Measurements from ENCODE around the gene CLIP2.

Gene CLIP2

GRCh38 chr7:74332373-74333176 is 43.4 kb downstream of the CLIP2 start:
- no peaks in the 10 kb centered on the region for H4K20me1 ChIP-seq (ENCODE audit: insufficient read depth, low read length)

GRCh38 chr7:74334030-74334429 is 44.8 kb downstream of the CLIP2 start:
- Histone ChIP-seq H3K79me2 (ENCODE audit: insufficient read depth, low read length) (no peaks in the 10 kb centered on the region), H3K9me3 (ENCODE audit: insufficient read depth, low read length, severe bottlenecking) (no peaks in the 10 kb centered on the region), H3K9ac (ENCODE audit: low read depth, low read length) (no peak overlapping the region), H3K4me2 (ENCODE audit: insufficient read depth, low read length) (no peak overlapping the region), H3K27me3 (ENCODE audit: insufficient read depth, low read length, poor library complexity) (no peaks in the 10 kb centered on the region), H3K4me3 (ENCODE audit: low read depth in 1 of 2, low read length in 2 of 2) (no peak overlapping the region), H3K4me1 (ENCODE audit: insufficient read depth, low read length) (peaks cover 13% of the 10 kb centered on the region), H2AFZ (ENCODE audit: low read depth, low read length) (no peak overlapping the region), H3K27ac (ENCODE audit: low read length) (no peak overlapping the region), H4K20me1 (ENCODE audit: insufficient read depth, low read length) (no peaks in the 10 kb centered on the region), H3K36me3 (ENCODE audit: insufficient read depth, low read length) (peaks cover 4% of the 10 kb centered on the region; the same call in 1 of the 2 replicates)
- DNase-seq (no peak), ATAC-seq (ENCODE audit: insufficient read depth, low read depth) (no peak)
- TF ChIP-seq CTCF (IDR thresholded peaks at IDR 0.05; ENCODE audit: borderline replicate concordance, extremely low read depth, low read length, poor library complexity, severe bottlenecking) (no peak), EZH2 (IDR thresholded peaks at IDR 0.05; ENCODE audit: borderline replicate concordance, low read depth, low read length, severe bottlenecking) (no peak)

More at GRCh38 chr7:74332373-74333176, 43.4 kb downstream of the CLIP2 start:
- Histone ChIP-seq H3K27ac (ENCODE audit: low read length) (no peak overlapping the region), H3K4me1 (ENCODE audit: insufficient read depth, low read length) (peaks cover under 1% of the 10 kb centered on the region; the same call in 1 of the 2 replicates), H3K4me3 (ENCODE audit: low read depth in 1 of 2, low read length in 2 of 2) (no peak overlapping the region), H2AFZ (ENCODE audit: low read depth, low read length) (no peak overlapping the region), H3K79me2 (ENCODE audit: insufficient read depth, low read length) (no peaks in the 10 kb centered on the region), H3K27me3 (ENCODE audit: insufficient read depth, low read length, poor library complexity) (no peaks in the 10 kb centered on the region), H3K4me2 (ENCODE audit: insufficient read depth, low read length) (no peak overlapping the region), H3K9ac (ENCODE audit: low read depth, low read length) (no peak overlapping the region), H3K9me3 (ENCODE audit: insufficient read depth, low read length, severe bottlenecking) (no peaks in the 10 kb centered on the region), H3K36me3 (ENCODE audit: insufficient read depth, low read length) (no peaks in the 10 kb centered on the region)
- ATAC-seq (ENCODE audit: insufficient read depth, low read depth) (no peak), DNase-seq (no peak)
- TF ChIP-seq CTCF (IDR thresholded peaks at IDR 0.05; ENCODE audit: borderline replicate concordance, extremely low read depth, low read length, poor library complexity, severe bottlenecking) (no peak), EZH2 (IDR thresholded peaks at IDR 0.05; ENCODE audit: borderline replicate concordance, low read depth, low read length, severe bottlenecking) (no peak)

GRCh38 chr7:74337926-74338325 is 48.7 kb downstream of the CLIP2 start:
- no peak overlapping the region for H3K27ac ChIP-seq (ENCODE audit: low read length)

More at GRCh38 chr7:74337926-74338325, 48.7 kb downstream of the CLIP2 start:
- no peak overlapping the region for H3K9ac ChIP-seq (ENCODE audit: low read depth, low read length)
- DNase-seq, result peak; percentile 63
- H3K79me2 ChIP-seq (ENCODE audit: insufficient read depth, low read length), result no peaks in the 10 kb centered on the region
- peak overlapping the region; percentile 25; the same call in 1 of the 2 replicates for H3K4me2 ChIP-seq (ENCODE audit: insufficient read depth, low read length)
- peak; percentile 86 for ATAC-seq (ENCODE audit: insufficient read depth, low read depth)
- no peak overlapping the region for H2AFZ ChIP-seq (ENCODE audit: low read depth, low read length)
- no peak overlapping the region for H3K4me3 ChIP-seq (ENCODE audit: low read depth in 1 of 2, low read length in 2 of 2)
- H4K20me1 ChIP-seq (ENCODE audit: insufficient read depth, low read length), result no peaks in the 10 kb centered on the region
- TF ChIP-seq EZH2 (IDR thresholded peaks at IDR 0.05; ENCODE audit: borderline replicate concordance, low read depth, low read length, severe bottlenecking) (no peak), CTCF (IDR thresholded peaks at IDR 0.05; ENCODE audit: borderline replicate concordance, extremely low read depth, low read length, poor library complexity, severe bottlenecking) (no peak)
- peaks cover 4% of the 10 kb centered on the region; the same call in 1 of the 2 replicates for H3K36me3 ChIP-seq (ENCODE audit: insufficient read depth, low read length)
- peaks cover 13% of the 10 kb centered on the region for H3K4me1 ChIP-seq (ENCODE audit: insufficient read depth, low read length)
- H3K27me3 ChIP-seq (ENCODE audit: insufficient read depth, low read length, poor library complexity), result no peaks in the 10 kb centered on the region
- H3K9me3 ChIP-seq (ENCODE audit: insufficient read depth, low read length, severe bottlenecking), result no peaks in the 10 kb centered on the region
